SK-N-SH treated with all-trans-retinoic acid at 6 μM for 48 hours (cell line): ENCODE results near the gene CUBN.

ENCODE experiments used
- ARNTL ChIP-seq: fragments of 450-650 bp; formaldehyde crosslinking; IDR thresholded peaks from 2 replicates; pipeline ENCODE4 v1.5.0; 2020; ENCODE audit warnings: low read depth, mild to moderate bottlenecking, moderate library complexity, borderline replicate concordance
- CSDC2 ChIP-seq: fragments of 250-450 bp; sonication (Bioruptor Pico); IDR thresholded peaks from 2 replicates; pipeline ENCODE4 v1.5.0; 2020; ENCODE audit warnings: mild to moderate bottlenecking, moderate library complexity
- ISL1 ChIP-seq: fragments of 250-450 bp; sonication (Bioruptor Pico); IDR thresholded peaks from 2 replicates; pipeline ENCODE4 v2.1.2; 2022; ENCODE audit warnings: mild to moderate bottlenecking, moderate library complexity
- RARB ChIP-seq: fragments of 250-450 bp; sonication (Bioruptor Pico); IDR thresholded peaks from 2 replicates; pipeline ENCODE4 v1.8.0; 2021; ENCODE audit warnings: mild to moderate bottlenecking, moderate library complexity
- TF ChIP-seq, protein P1 (sequence below): fragments of 250-450 bp; sonication (Bioruptor Pico); IDR thresholded peaks from 2 replicates; pipeline ENCODE4 v1.5.1; 2020; ENCODE audit warnings: low read depth, mild to moderate bottlenecking, moderate library complexity

GRCh38 chr10:17106991-17107390, 22.6 kb downstream of the CUBN start:
- TF ChIP-seq CSDC2 (CRISPR knock-in tag) (no peak), ISL1 (CRISPR knock-in tag) (no peak), RARB (CRISPR knock-in tag) (no peak), ARNTL (CRISPR knock-in tag) (no peak)
- TF ChIP-seq, protein P1, sequence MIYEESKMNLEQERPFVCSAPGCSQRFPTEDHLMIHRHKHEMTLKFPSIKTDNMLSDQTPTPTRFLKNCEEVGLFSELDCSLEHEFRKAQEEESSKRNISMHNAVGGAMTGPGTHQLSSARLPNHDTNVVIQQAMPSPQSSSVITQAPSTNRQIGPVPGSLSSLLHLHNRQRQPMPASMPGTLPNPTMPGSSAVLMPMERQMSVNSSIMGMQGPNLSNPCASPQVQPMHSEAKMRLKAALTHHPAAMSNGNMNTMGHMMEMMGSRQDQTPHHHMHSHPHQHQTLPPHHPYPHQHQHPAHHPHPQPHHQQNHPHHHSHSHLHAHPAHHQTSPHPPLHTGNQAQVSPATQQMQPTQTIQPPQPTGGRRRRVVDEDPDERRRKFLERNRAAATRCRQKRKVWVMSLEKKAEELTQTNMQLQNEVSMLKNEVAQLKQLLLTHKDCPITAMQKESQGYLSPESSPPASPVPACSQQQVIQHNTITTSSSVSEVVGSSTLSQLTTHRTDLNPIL (CRISPR knock-in tag), result no peak
